ENCODE results near the gene LIAS. TPM values are rescaled to one million over a fixed set of nuclear protein-coding genes. Genes with fewer than 3 reads are reported as not detected.
A peak's percentile ranks its signal among the peaks of the same experiment; 100 is the strongest.
"Not testable (repeated sequence)": the region's sequence is repeated elsewhere in the genome, so short reads cannot be mapped to it uniquely, and the experiment has no call there.

The LIAS gene
- total RNA-seq, 4 donors from 2014 or later = 10.7 to 18.9 (median 15.5) TPM

DNA sequence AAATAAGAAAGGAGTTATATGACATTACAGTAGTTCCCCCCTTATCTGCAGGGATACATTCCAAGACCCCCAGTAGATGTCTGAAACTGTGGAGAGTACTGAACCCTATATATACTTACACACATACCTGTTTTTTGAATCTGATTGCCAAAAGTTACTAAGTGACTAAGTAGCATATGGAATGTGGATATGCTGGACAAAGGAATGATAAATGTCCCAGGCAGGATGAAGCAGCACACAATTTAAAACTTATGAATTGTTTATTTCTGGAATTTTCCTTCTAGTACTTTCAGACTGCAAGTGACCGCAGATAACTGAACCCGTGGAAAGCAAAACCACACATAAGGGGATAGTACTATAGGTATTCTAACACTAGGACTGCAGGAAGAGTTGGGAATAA is 45.7 kb downstream of the LIAS start:
- Histone ChIP-seq H3K27me3 (no peaks in the 10 kb centered on the region), H3K9me3 (no peaks in the 10 kb centered on the region), H3K36me3 (peaks cover 64% of the 10 kb centered on the region in 2 donors), H3K4me3 (replicated peaks in 1 of 3) (no peak overlapping the region), H3K4me1 (no peaks in the 10 kb centered on the region), H3K27ac (no peak overlapping the region)
- no peak for TF ChIP-seq POLR2A (IDR thresholded peaks at IDR 0.05)
- TF ChIP-seq, protein P1, sequence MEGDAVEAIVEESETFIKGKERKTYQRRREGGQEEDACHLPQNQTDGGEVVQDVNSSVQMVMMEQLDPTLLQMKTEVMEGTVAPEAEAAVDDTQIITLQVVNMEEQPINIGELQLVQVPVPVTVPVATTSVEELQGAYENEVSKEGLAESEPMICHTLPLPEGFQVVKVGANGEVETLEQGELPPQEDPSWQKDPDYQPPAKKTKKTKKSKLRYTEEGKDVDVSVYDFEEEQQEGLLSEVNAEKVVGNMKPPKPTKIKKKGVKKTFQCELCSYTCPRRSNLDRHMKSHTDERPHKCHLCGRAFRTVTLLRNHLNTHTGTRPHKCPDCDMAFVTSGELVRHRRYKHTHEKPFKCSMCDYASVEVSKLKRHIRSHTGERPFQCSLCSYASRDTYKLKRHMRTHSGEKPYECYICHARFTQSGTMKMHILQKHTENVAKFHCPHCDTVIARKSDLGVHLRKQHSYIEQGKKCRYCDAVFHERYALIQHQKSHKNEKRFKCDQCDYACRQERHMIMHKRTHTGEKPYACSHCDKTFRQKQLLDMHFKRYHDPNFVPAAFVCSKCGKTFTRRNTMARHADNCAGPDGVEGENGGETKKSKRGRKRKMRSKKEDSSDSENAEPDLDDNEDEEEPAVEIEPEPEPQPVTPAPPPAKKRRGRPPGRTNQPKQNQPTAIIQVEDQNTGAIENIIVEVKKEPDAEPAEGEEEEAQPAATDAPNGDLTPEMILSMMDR (IDR thresholded peaks at IDR 0.05) = no peak
- WGBS, 2 donors = 98 to 100% methylated on average over 2 of the region's 2 CpGs
- intact Hi-C loops (cut with DNase I) = no loop called here
- DNase-seq = no peak

DNA sequence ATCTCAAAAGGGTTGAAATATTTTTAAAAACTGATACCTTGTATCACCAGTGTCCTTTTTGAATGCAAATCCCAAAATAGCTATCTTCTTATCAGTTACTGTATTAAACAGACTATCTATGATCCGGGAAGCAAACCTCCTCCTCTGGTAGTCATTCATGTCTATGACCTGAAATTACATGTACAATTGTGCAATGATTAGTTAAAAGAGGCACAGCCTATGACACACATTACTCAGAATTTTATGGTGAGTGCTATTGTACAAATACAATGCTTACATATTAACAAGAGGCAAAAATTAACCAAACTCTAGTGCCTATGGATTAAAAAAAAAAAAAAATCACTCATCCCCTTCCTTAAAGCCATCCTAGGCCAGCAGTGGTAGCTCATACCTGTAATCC is 46.7 kb downstream of the LIAS start:
- Histone ChIP-seq H3K27ac (no peak overlapping the region), H3K27me3 (no peaks in the 10 kb centered on the region), H3K36me3 (peaks cover 72 to 73% of the 10 kb centered on the region in 2 donors), H3K9me3 (no peaks in the 10 kb centered on the region), H3K4me1 (no peaks in the 10 kb centered on the region), H3K4me3 (replicated peaks in 1 of 3) (no peak overlapping the region)
- no peak for DNase-seq
- TF ChIP-seq, protein P1 (IDR thresholded peaks at IDR 0.05) = no peak
- intact Hi-C loops (cut with DNase I) = no loop called here
- 89 to 97% methylated on average over 1 of the region's 1 CpG for WGBS, 2 donors

DNA sequence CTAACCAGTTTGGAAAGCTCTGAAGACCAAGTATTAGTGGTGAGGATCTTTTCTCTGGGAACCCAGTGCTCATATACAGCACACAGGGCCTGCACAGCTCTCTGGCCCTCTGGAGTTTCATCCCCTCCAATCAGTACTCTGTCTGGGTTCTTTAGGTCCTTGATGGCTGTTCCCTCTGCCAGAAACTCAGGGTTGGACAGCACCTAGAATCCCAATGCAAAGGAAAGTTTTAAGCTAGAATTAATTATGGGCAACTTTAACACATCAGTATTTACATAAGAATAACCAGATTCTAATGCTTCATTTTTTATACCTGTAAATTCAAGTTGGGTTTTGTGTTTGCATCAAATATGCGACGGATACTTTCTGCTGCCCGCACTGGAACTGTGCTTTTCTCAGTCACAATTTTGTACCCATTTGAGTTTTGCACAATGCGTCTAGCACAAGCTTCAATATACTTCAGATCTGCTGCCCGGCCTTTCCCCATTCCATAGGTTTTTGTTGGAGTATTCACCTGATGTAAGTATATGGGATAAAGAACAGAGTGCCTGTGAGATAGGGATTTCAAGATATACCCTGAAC is 51.6 kb downstream of the LIAS start:
- 97% methylated on average over 5 of the region's 5 CpGs for WGBS, 2 donors
- DNase-seq = no peak
- Histone ChIP-seq H3K36me3 (peaks cover 52 to 59% of the 10 kb centered on the region in 2 donors), H3K27me3 (no peaks in the 10 kb centered on the region), H3K9me3 (no peaks in the 10 kb centered on the region), H3K4me1 (no peaks in the 10 kb centered on the region), H3K27ac (no peak overlapping the region), H3K4me3 (replicated peaks in 1 of 3) (no peak overlapping the region)
- intact Hi-C loops (cut with DNase I) = no loop called here
- TF ChIP-seq, protein P1 (IDR thresholded peaks at IDR 0.05) = no peak
- TF ChIP-seq POLR2A (IDR thresholded peaks at IDR 0.05) = no peak

DNA sequence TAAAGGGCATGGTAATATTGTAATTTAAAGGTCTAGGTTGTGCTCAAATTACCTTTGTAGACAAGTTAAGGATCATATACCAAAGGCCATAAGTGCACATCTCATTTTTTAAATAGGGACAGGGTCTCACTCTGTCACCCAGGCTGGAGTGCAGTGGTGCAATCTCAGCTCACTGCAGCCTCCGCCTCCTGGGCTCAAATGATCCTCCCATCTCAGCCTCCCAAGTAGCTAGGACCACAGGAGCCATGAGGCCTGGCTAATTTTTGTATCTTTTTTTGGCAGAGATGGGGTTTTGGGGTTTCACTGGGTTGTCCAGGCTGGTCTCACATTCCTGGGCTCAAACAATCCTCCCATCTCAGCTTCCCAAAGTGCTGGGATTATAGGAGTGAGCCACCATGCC is 55.4 kb downstream of the LIAS start:
- H3K9me3 ChIP-seq; H3K27ac ChIP-seq; H3K4me3 ChIP-seq (replicated peaks in 1 of 3); DNase-seq; H3K4me1 ChIP-seq; intact Hi-C loops (cut with DNase I); H3K27me3 ChIP-seq: not testable (repeated sequence)
- 95 to 100% methylated on average over 1 of the region's 1 CpG for WGBS, 2 donors
- peaks cover 18 to 29% of the 10 kb centered on the region in 2 donors for H3K36me3 ChIP-seq

DNA sequence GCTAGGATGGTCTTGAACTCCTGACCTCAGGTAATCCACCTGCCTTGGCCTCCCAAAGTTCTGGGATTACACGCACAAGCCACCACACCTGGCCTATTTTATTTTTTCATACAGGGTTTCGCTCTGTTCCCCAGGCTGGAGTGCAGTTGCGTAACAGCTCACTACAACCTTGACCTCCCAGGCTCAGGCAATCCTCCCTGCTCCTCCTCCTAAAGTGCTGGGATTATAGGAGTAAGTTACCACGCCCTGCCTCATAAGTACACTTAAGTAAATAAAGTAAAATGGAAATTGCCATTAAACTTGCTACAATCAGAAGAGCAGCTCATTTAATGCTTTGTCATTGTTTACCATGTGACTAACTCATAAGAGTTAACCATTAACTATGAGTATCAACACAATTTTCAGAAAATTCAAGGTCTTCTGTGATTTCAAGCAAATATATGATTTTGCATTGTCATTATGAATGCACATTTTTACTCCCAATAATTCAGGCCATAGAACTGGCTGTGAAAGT is 56.1 kb downstream of the LIAS start:
- WGBS, 2 donors = 84 to 86% methylated on average over 4 of the region's 4 CpGs
- DNase-seq = peak in 1 of 2 donors; percentile 18

DNA sequence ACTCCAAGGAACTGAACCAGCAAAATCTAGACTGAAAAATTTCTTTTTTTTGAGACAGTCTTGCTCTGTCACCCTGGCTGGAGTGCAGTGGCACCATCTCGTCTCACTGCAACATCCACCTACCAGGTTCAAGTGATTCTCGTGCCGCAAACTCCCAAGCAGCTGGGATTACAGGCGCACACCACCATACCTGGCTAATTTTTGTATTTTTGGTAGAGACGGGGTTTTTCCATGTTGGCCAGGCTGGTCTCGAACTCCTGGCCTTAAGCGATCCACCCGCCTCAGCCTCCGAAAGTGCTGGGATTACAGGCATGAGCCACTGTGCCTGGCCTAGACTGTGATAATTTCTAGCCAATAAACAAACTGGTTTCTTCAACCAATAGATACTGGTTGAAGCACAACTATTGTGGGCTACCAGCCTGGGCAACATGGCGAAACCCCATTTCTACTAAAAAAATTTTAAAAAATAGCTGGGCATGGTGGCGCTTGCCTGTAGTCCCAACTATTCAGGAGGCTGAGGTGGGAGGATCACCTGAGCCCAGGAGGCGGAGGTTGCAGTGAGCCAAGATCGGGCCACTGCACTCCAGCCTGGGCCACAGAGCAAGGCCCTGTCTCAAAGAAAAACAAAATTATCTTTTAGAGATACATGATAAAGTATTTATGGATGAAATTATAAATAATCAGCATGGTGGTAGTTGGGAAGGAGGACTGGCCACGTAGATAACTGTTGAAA is 57.0 kb downstream of the LIAS start:
- H3K27ac ChIP-seq; H3K4me1 ChIP-seq; H3K9me3 ChIP-seq; H3K27me3 ChIP-seq; DNase-seq; H3K4me3 ChIP-seq (replicated peaks in 1 of 3); intact Hi-C loops (cut with DNase I): not testable (repeated sequence)
- peaks cover 7 to 13% of the 10 kb centered on the region in 2 donors for H3K36me3 ChIP-seq
- 97% methylated on average over 14 of the region's 14 CpGs for whole genome bisulfite sequencing, 2 donors

More for the DNA sequence above, 56.1 kb downstream of the LIAS start:
- no peak overlapping the region for H3K4me3 ChIP-seq (replicated peaks in 1 of 3)
- TF ChIP-seq, protein P1 (IDR thresholded peaks at IDR 0.05) = no peak
- TF ChIP-seq POLR2A (IDR thresholded peaks at IDR 0.05) = no peak
- no peaks in the 10 kb centered on the region for H3K9me3 ChIP-seq
- intact Hi-C loops (cut with DNase I) = no loop called here
- H3K27me3 ChIP-seq = no peaks in the 10 kb centered on the region
- peaks cover 12 to 22% of the 10 kb centered on the region in 2 donors for H3K36me3 ChIP-seq
- H3K4me1 ChIP-seq = no peaks in the 10 kb centered on the region
- H3K27ac ChIP-seq = no peak overlapping the region
